Activated CD4-positive, alpha-beta memory T cell treated with anti-CD3 and anti-CD28 coated beads, Interleukin-2, amount 10 ng/mL, durations not matched to agents 7 days and 5 days (primary cell): ENCODE results near the gene NCK1. TPM values are rescaled to one million over a fixed set of nuclear protein-coding genes. Genes with fewer than 3 reads are reported as not detected.
"Not testable (repeated sequence)": the region's sequence is repeated elsewhere in the genome, so short reads cannot be mapped to it uniquely, and the experiment has no call there.

Source experiments
- CTCF ChIA-PET: fragments of 350-600 bp; sonication (Branson Sonifier 250); formaldehyde crosslinking; loops from one replicate; lab custom pipeline; 2021; ENCODE audit warnings: antibody characterized with exemption, inconsistent platforms; lab: Charles Lee
- POLR2A ChIA-PET: fragments of 350-600 bp; sonication (Branson Sonifier 250); formaldehyde crosslinking; loops from one replicate; lab custom pipeline; 2021; ENCODE audit warnings: antibody characterized with exemption; lab: Charles Lee
- DNase-seq: peaks from one replicate; pipeline ENCODE4 v3.0.0-alpha.2; 2020
- H3K27ac Mint-ChIP-seq: one replicate; pipeline ENCODE4 v1.8.0; 2021; ENCODE audit warnings: mild to moderate bottlenecking, mixed read lengths
- H3K27me3 Mint-ChIP-seq: one replicate; pipeline ENCODE4 v1.8.0; 2021; ENCODE audit warnings: mixed read lengths
- H3K36me3 Mint-ChIP-seq: one replicate; pipeline ENCODE4 v1.8.0; 2021; ENCODE audit warnings: low read depth, mixed read lengths
- H3K4me1 Mint-ChIP-seq: one replicate; pipeline ENCODE4 v1.8.0; 2021; ENCODE audit warnings: mixed read lengths
- H3K4me3 Mint-ChIP-seq: one replicate; pipeline ENCODE4 v1.8.0; 2021; ENCODE audit warnings: mild to moderate bottlenecking, mixed read lengths
- H3K9me3 Mint-ChIP-seq: one replicate; pipeline ENCODE4 v1.8.0; 2021; ENCODE audit warnings: mixed read lengths
- total RNA-seq, 2 experiments: library from RNA; stranded (reverse); gene quantifications; one replicate each; pipeline ENCODE4 v1.2.3, GENCODE V29; 2021

NCK1 gene
- total RNA-seq, 2 experiments from 2014 or later = 50.8 to 51.3 TPM

DNA sequence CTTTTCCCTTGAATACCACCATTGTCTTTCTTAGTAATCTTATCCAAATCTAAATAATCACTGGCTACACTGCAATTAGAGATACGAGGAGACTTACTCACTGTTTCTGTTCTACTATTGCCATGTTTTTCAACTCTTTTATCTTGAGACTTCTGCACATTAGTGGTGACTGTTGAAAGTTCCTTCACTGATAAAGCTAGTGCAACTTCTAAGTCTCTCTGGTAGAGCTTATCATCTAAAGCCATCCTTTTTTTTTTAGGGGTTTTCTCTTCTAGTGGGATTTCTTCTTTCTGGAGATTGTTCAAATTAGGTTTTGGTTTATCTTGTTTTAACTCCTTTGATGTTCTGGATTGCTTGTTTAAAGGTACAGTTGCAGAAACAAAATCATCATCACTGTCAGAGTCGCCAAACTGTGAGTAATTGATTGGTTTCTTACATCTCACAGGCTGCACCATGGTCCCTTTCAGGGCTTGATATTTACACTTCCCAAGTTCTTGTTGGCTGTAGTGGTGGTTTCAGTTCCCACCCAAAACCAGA lies 37.7 kb downstream of the NCK1 start:
- Mint-ChIP-seq H3K9me3 (peaks cover 25% of the 10 kb centered on the region), H3K4me1 (peaks cover 47% of the 10 kb centered on the region), H3K27me3 (no peaks in the 10 kb centered on the region), H3K36me3 (peaks cover 59% of the 10 kb centered on the region), H3K27ac (peak overlapping the region; percentile 1), H3K4me3 (no peak overlapping the region)
- ChIA-PET POLR2A (interaction anchor here (2.8 kb wide), 1 partner anchor 37 kb away, joined by 12 read pairs; the partner anchor contains the start of gene NCK1), CTCF (no interaction called here)
- no peak for DNase-seq

- peaks cover 48% of the 10 kb centered on the region for H3K4me1 Mint-ChIP-seq
- POLR2A ChIA-PET, H3K27ac Mint-ChIP-seq, H3K4me3 Mint-ChIP-seq, H3K27me3 Mint-ChIP-seq, DNase-seq, CTCF ChIA-PET: not testable (repeated sequence)
- peaks cover 69% of the 10 kb centered on the region for H3K36me3 Mint-ChIP-seq
- peaks cover 27% of the 10 kb centered on the region for H3K9me3 Mint-ChIP-seq
These were observed 38.7 kb downstream of the NCK1 start for GRCh38 chr3:136900694-136901093.

DNA sequence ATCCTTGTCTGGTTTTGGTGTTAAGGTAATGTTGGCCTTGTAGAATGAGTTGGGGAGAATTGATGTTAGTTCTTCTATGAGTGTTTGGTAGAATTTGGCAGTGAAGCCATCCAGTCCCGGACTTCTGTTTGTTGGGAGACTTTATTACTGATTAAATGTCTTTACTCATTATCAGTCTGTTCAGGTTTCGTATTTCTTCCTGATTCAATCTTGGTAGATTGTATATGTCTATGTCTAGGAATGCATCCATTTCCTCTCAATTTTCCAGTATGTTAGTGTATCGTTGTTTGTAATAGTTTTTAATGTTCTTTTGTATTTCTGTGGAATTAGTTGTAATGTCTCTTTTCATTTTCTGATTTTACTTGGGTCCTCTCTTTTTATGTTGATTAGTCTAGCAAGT lies 39.4 kb downstream of the NCK1 start:
- CTCF ChIA-PET = interaction anchor here (1.2 kb wide), 1 partner anchor 18 kb away, joined by 3 read pairs; no protein-coding TSS in a partner anchor
- H3K4me1 Mint-ChIP-seq = peaks cover 52% of the 10 kb centered on the region
- peaks cover 68% of the 10 kb centered on the region for H3K36me3 Mint-ChIP-seq
- POLR2A ChIA-PET = no interaction called here
- no peak overlapping the region for H3K27ac Mint-ChIP-seq
- H3K27me3 Mint-ChIP-seq = no peaks in the 10 kb centered on the region
- DNase-seq = no peak
- no peak overlapping the region for H3K4me3 Mint-ChIP-seq
- H3K9me3 Mint-ChIP-seq = peaks cover 27% of the 10 kb centered on the region

- peaks cover 60% of the 10 kb centered on the region for H3K4me1 Mint-ChIP-seq
- DNase-seq, H3K27me3 Mint-ChIP-seq, H3K4me3 Mint-ChIP-seq, POLR2A ChIA-PET, H3K27ac Mint-ChIP-seq: not testable (repeated sequence)
- CTCF ChIA-PET = interaction anchor here (1.2 kb wide), 1 partner anchor 17 kb away, joined by 3 read pairs; no protein-coding TSS in a partner anchor
- H3K36me3 Mint-ChIP-seq = peaks cover 79% of the 10 kb centered on the region
- peaks cover 27% of the 10 kb centered on the region for H3K9me3 Mint-ChIP-seq
These were observed 40.5 kb downstream of the NCK1 start for GRCh38 chr3:136902530-136902929.

DNA sequence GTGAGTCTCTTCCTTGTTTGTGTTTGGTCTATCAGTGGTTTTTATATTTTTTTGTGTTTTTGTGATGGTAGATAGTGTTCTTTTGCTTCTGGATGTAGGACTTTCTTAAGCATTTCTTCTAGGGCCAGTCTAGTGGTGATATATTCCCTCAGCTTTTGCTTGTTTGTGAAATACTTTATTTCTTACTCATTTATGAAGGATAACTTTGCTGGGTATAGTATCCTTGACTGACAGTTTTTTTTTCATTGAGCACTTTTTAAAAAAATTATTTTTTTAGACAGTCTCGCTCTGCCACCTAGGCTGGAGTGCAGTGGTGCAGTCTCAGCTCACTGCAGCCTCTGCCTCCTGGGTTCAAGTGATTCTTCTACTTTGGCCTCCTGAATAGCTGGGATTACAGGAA lies 41.9 kb downstream of the NCK1 start:
- DNase-seq = no peak
- Mint-ChIP-seq H3K27me3 (no peaks in the 10 kb centered on the region), H3K27ac (no peak overlapping the region), H3K4me1 (peaks cover 65% of the 10 kb centered on the region), H3K9me3 (peaks cover 27% of the 10 kb centered on the region), H3K36me3 (peaks cover 76% of the 10 kb centered on the region), H3K4me3 (no peak overlapping the region)
- ChIA-PET CTCF (no interaction called here), POLR2A (no interaction called here)

- peaks cover 27% of the 10 kb centered on the region for H3K9me3 Mint-ChIP-seq
- ChIA-PET POLR2A (no interaction called here), CTCF (no interaction called here)
- H3K27ac Mint-ChIP-seq = no peak overlapping the region
- H3K27me3 Mint-ChIP-seq = no peaks in the 10 kb centered on the region
- peaks cover 73% of the 10 kb centered on the region for H3K36me3 Mint-ChIP-seq
- DNase-seq = no peak
- H3K4me3 Mint-ChIP-seq = no peak overlapping the region
- peaks cover 66% of the 10 kb centered on the region for H3K4me1 Mint-ChIP-seq
These were observed 42.7 kb downstream of the NCK1 start for GRCh38 chr3:136904746-136905145.

DNA sequence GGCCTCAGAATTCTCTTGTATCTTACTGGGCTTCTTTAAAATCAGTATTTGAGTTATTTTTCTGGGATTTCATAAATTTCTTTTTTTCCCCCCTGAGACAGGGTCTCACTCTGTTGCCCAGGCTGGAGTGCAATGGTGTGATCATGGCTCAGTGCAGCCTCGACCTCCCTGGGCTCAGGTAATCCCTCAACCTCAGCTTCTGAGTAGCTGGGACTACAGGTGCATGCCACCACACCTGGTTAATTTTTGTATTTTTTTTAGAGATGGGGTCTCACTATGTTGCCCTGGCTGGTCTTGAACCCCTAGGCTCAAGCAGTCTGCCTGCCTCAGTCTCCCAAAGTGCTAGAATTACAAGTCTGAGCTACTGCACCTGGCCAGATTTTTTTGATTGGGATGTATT lies 43.5 kb downstream of the NCK1 start:
- POLR2A ChIA-PET = no interaction called here
- DNase-seq = no peak
- Mint-ChIP-seq H3K27ac (no peak overlapping the region), H3K27me3 (no peaks in the 10 kb centered on the region), H3K4me3 (no peak overlapping the region), H3K9me3 (peaks cover 27% of the 10 kb centered on the region), H3K4me1 (peaks cover 58% of the 10 kb centered on the region), H3K36me3 (peaks cover 65% of the 10 kb centered on the region)
- CTCF ChIA-PET = no interaction called here

DNA sequence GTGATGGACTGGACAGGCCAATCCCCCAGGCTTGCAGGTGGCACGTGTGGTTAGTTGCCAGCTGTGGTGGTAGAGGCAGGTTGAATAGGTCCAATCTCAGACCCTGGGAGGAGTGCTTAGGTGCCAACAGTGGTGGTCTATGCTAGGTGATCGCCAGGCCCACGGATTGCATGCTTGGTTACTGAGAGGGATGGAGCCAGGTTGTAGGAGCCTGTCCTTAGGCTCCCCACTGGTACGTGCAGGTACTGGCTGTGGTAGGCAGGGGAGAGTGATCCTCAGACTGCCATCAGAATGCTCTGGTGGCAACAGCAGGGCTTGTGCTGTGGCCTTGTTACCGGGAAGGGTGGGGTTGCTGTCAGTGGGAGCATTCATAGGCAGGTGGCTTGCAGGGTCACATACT lies 44.7 kb downstream of the NCK1 start:
- Mint-ChIP-seq H3K27ac (no peak overlapping the region), H3K36me3 (peaks cover 65% of the 10 kb centered on the region), H3K4me3 (no peak overlapping the region), H3K4me1 (peaks cover 49% of the 10 kb centered on the region), H3K27me3 (no peaks in the 10 kb centered on the region), H3K9me3 (peaks cover 23% of the 10 kb centered on the region)
- no peak for DNase-seq
- ChIA-PET CTCF (no interaction called here), POLR2A (no interaction called here)

DNA sequence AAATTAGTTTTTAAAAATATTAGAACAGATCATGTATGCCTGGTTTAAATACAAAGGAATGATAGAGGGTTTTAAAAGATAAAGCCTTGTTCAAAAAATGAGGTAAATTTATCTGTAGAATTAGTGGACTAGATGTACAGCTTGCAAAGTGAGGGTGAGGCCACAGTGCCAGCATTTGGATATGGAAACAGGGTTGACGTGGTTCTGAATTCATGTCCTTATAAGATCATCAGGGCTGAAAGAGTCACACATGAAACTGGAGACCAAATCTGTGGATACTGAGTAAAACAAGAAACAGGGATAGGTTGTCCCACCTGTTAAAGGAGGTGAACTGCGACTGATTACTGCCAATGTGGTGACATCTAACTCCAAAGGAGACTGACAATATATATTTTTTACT lies 46.3 kb downstream of the NCK1 start:
- Mint-ChIP-seq H3K4me1 (peaks cover 47% of the 10 kb centered on the region), H3K27ac (no peak overlapping the region), H3K9me3 (peaks cover 23% of the 10 kb centered on the region), H3K27me3 (no peaks in the 10 kb centered on the region), H3K4me3 (no peak overlapping the region), H3K36me3 (peaks cover 65% of the 10 kb centered on the region)
- no peak for DNase-seq
- CTCF ChIA-PET = no interaction called here
- POLR2A ChIA-PET = no interaction called here

DNA sequence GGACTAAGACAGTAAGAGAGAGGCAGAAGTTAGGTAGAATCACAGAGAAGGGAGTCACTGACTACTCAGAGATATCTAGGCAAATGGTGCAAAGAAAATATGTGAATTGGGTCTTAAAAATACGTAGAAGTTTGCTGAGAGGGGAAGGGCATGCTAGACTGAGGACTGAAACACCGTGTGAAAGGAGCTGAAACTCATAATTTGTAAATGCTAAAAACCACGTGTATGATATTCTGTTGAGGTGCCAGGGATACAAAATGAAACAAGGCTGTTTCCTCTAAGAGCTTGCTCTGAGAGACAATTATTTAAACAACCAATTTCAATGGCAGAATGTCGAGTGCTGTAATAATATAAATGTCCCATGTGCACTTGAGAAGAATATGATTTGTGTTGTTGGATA lies 47.2 kb downstream of the NCK1 start:
- no peaks in the 10 kb centered on the region for H3K27me3 Mint-ChIP-seq
- H3K27ac Mint-ChIP-seq = no peak overlapping the region
- H3K36me3 Mint-ChIP-seq = peaks cover 66% of the 10 kb centered on the region
- no peak overlapping the region for H3K4me3 Mint-ChIP-seq
- POLR2A ChIA-PET = interaction anchor here (1.4 to 2.5 kb wide), 2 partner anchors 20 to 47 kb away, joined by 4 to 14 read pairs; partner anchors contain the start of gene NCK1
- no peak for DNase-seq
- peaks cover 47% of the 10 kb centered on the region for H3K4me1 Mint-ChIP-seq
- peaks cover 18% of the 10 kb centered on the region for H3K9me3 Mint-ChIP-seq
- CTCF ChIA-PET = interaction anchor here (1.3 to 1.7 kb wide), 2 partner anchors 104 to 123 kb away, joined by 3 to 6 read pairs; no protein-coding TSS in a partner anchor

DNA sequence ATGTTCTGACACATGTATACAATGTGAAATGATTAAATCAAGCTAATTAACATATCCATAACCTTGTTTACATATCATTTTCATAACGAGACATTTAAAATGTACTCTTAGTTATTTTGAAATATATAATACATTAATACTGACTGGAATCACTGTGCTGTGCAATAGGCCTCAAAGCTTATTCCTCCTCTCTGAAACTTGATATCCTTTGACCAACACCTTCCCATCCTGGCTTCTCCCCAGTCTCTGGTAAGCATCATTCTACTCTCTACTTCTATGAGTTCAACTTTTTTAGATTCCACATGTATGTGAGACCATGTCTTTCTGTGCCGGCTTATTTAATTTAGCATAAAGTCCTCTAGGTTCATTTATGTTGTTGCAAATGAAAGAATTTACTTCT lies 48.7 kb downstream of the NCK1 start:
- Mint-ChIP-seq H3K36me3 (peaks cover 65% of the 10 kb centered on the region), H3K27me3 (no peaks in the 10 kb centered on the region), H3K4me3 (no peak overlapping the region), H3K27ac (no peak overlapping the region), H3K4me1 (peaks cover 47% of the 10 kb centered on the region), H3K9me3 (peaks cover 17% of the 10 kb centered on the region)
- DNase-seq = no peak
- POLR2A ChIA-PET = interaction anchor here (1.4 to 2.5 kb wide), 3 partner anchors 9 to 48 kb away, joined by 3 to 14 read pairs (median 4); partner anchors contain the start of gene NCK1
- CTCF ChIA-PET = interaction anchor here (1.1 to 1.7 kb wide), 4 partner anchors 8 to 158 kb away, joined by 3 to 6 read pairs (median 4); partner anchors contain the start of gene STAG1

GRCh38 chr3:136913168-136913567 lies 51.2 kb downstream of the NCK1 start:
- H3K4me3 Mint-ChIP-seq = no peak overlapping the region
- H3K9me3 Mint-ChIP-seq = peaks cover 17% of the 10 kb centered on the region
- H3K4me1 Mint-ChIP-seq = peaks cover 45% of the 10 kb centered on the region
- H3K27ac Mint-ChIP-seq = no peak overlapping the region
- ChIA-PET POLR2A (no interaction called here), CTCF (no interaction called here)
- H3K36me3 Mint-ChIP-seq = peaks cover 62% of the 10 kb centered on the region
- H3K27me3 Mint-ChIP-seq = no peaks in the 10 kb centered on the region
- DNase-seq = no peak

DNA sequence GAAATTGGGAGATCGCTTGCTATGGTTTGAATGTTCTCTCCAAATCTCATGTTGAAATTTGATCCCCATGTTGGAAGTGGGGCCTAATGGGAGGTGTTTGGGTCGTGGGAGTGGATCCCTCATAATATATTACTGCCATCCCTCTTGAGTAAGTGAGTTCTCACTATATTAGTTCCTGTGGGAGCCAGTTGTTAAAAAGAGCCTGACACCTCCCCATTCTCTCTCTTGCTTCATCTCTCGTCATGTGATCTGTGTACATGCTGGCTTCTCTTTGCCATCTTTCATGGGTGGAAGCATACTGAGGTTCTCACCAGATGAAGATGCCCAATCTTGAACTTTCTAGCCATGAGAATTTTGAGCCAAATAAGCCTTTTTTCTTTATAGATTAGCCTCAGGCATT lies 52.7 kb downstream of the NCK1 start:
- Mint-ChIP-seq H3K9me3 (peaks cover 17% of the 10 kb centered on the region), H3K4me1 (peaks cover 45% of the 10 kb centered on the region), H3K27ac (no peak overlapping the region), H3K4me3 (no peak overlapping the region), H3K27me3 (no peaks in the 10 kb centered on the region), H3K36me3 (peaks cover 61% of the 10 kb centered on the region)
- ChIA-PET CTCF (no interaction called here), POLR2A (no interaction called here)
- DNase-seq = no peak

DNA sequence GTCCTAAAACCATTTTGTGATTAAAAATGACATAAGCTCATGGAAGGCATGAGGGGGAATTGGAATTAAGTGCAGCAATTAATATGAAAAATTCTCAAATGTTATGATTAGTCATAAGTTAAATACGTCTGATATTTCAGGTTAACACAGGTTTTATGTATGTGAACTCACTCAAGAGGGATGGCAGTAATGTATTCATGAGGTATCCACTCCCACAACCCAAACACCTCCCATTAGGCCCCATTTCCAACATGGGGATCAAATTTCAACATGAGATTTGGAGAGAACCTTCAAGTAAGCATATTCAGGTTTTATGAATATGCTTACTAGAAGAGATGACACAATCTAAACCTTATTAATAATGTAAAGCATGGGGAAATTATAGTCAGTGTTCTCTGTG lies 54.2 kb downstream of the NCK1 start:
- peaks cover 55% of the 10 kb centered on the region for H3K4me1 Mint-ChIP-seq
- CTCF ChIA-PET = no interaction called here
- no peaks in the 10 kb centered on the region for H3K27me3 Mint-ChIP-seq

More for the DNA sequence above, 54.2 kb downstream of the NCK1 start:
- no peak overlapping the region for H3K27ac Mint-ChIP-seq
- no peak for DNase-seq
- no peak overlapping the region for H3K4me3 Mint-ChIP-seq
- peaks cover 55% of the 10 kb centered on the region for H3K36me3 Mint-ChIP-seq
- POLR2A ChIA-PET = no interaction called here
- H3K9me3 Mint-ChIP-seq = peaks cover 17% of the 10 kb centered on the region
